Measurements from ENCODE around the gene TAF1B.
"Not testable (repeated sequence)": the region's sequence is repeated elsewhere in the genome, so short reads cannot be mapped to it uniquely, and the experiment has no call there.

The TAF1B gene

GRCh38 chr2:9910699-9911098, 67.4 kb downstream of the TAF1B start:
- Mint-ChIP-seq H3K27me3 (no peaks in the 10 kb centered on the region), H3K27ac (no peak overlapping the region), H3K4me3 (no peak overlapping the region), H3K36me3 (peaks cover 24% of the 10 kb centered on the region), H3K4me1 (ENCODE audit: low read depth) (no peaks in the 10 kb centered on the region), H3K9me3 (ENCODE audit: low read depth) (no peaks in the 10 kb centered on the region)

- Mint-ChIP-seq H3K9me3 (ENCODE audit: low read depth) (no peaks in the 10 kb centered on the region), H3K4me3 (no peak overlapping the region), H3K36me3 (peaks cover 25% of the 10 kb centered on the region), H3K27ac (no peak overlapping the region), H3K27me3 (no peaks in the 10 kb centered on the region), H3K4me1 (ENCODE audit: low read depth) (no peaks in the 10 kb centered on the region)
Observed at GRCh38 chr2:9912468-9912867, 69.2 kb downstream of the TAF1B start.

GRCh38 chr2:9914384-9915065, 71.3 kb downstream of the TAF1B start:
- Mint-ChIP-seq H3K4me1 (ENCODE audit: low read depth) (no peaks in the 10 kb centered on the region), H3K36me3 (peaks cover 26% of the 10 kb centered on the region), H3K27me3 (no peaks in the 10 kb centered on the region), H3K4me3 (no peak overlapping the region), H3K27ac (no peak overlapping the region), H3K9me3 (ENCODE audit: low read depth) (no peaks in the 10 kb centered on the region)

GRCh38 chr2:9918275-9918674, 75.0 kb downstream of the TAF1B start:
- Mint-ChIP-seq H3K36me3 (peaks cover 28% of the 10 kb centered on the region), H3K4me1 (ENCODE audit: low read depth) (no peaks in the 10 kb centered on the region), H3K27me3 (no peaks in the 10 kb centered on the region), H3K4me3 (no peak overlapping the region), H3K9me3 (ENCODE audit: low read depth) (no peaks in the 10 kb centered on the region), H3K27ac (no peak overlapping the region)

GRCh38 chr2:9919512-9919911, 76.2 kb downstream of the TAF1B start:
- Mint-ChIP-seq H3K4me3 (no peak overlapping the region), H3K9me3 (ENCODE audit: low read depth) (no peaks in the 10 kb centered on the region), H3K36me3 (peaks cover 25% of the 10 kb centered on the region), H3K27me3 (no peaks in the 10 kb centered on the region), H3K4me1 (ENCODE audit: low read depth) (no peaks in the 10 kb centered on the region), H3K27ac (no peak overlapping the region)

- H3K36me3 Mint-ChIP-seq: peaks cover 26% of the 10 kb centered on the region
- H3K9me3 Mint-ChIP-seq (ENCODE audit: low read depth); H3K27me3 Mint-ChIP-seq; H3K4me3 Mint-ChIP-seq; H3K27ac Mint-ChIP-seq; H3K4me1 Mint-ChIP-seq (ENCODE audit: low read depth): not testable (repeated sequence)
Observed at GRCh38 chr2:9927020-9927419, 83.7 kb downstream of the TAF1B start.

GRCh38 chr2:9937258-9937657, 94.0 kb downstream of the TAF1B start:
- Mint-ChIP-seq H3K27ac (no peak overlapping the region), H3K27me3 (no peaks in the 10 kb centered on the region), H3K9me3 (ENCODE audit: low read depth) (no peaks in the 10 kb centered on the region), H3K36me3 (peaks cover 3% of the 10 kb centered on the region), H3K4me3 (no peak overlapping the region), H3K4me1 (ENCODE audit: low read depth) (no peaks in the 10 kb centered on the region)

GRCh38 chr2:9937968-9938367, 94.7 kb downstream of the TAF1B start:
- Mint-ChIP-seq H3K4me1 (ENCODE audit: low read depth) (no peaks in the 10 kb centered on the region), H3K4me3 (no peak overlapping the region), H3K27me3 (no peaks in the 10 kb centered on the region), H3K36me3 (peaks cover 3% of the 10 kb centered on the region), H3K27ac (no peak overlapping the region), H3K9me3 (ENCODE audit: low read depth) (no peaks in the 10 kb centered on the region)

- Mint-ChIP-seq H3K27me3 (no peaks in the 10 kb centered on the region), H3K4me1 (ENCODE audit: low read depth) (no peaks in the 10 kb centered on the region), H3K27ac (no peak overlapping the region), H3K36me3 (no peaks in the 10 kb centered on the region), H3K9me3 (ENCODE audit: low read depth) (no peaks in the 10 kb centered on the region), H3K4me3 (no peak overlapping the region)
Observed at GRCh38 chr2:9939587-9940485, 96.6 kb downstream of the TAF1B start.

- Mint-ChIP-seq H3K9me3 (ENCODE audit: low read depth) (no peaks in the 10 kb centered on the region), H3K36me3 (no peaks in the 10 kb centered on the region), H3K4me1 (ENCODE audit: low read depth) (no peaks in the 10 kb centered on the region), H3K4me3 (no peak overlapping the region), H3K27ac (no peak overlapping the region), H3K27me3 (peaks cover 6% of the 10 kb centered on the region)
Observed at GRCh38 chr2:9941196-9941995, 98.1 kb downstream of the TAF1B start.

GRCh38 chr2:9941996-9942390, 98.7 kb downstream of the TAF1B start:
- Mint-ChIP-seq H3K4me1 (ENCODE audit: low read depth) (no peaks in the 10 kb centered on the region), H3K9me3 (ENCODE audit: low read depth) (no peaks in the 10 kb centered on the region), H3K36me3 (no peaks in the 10 kb centered on the region), H3K27ac (no peak overlapping the region), H3K27me3 (peaks cover 7% of the 10 kb centered on the region), H3K4me3 (no peak overlapping the region)

- H3K4me3 Mint-ChIP-seq: no peak overlapping the region
- H3K36me3 Mint-ChIP-seq: no peaks in the 10 kb centered on the region
- H3K27ac Mint-ChIP-seq: no peak overlapping the region
- H3K4me1 Mint-ChIP-seq (ENCODE audit: low read depth): no peaks in the 10 kb centered on the region
- peaks cover 12% of the 10 kb centered on the region for H3K27me3 Mint-ChIP-seq
- H3K9me3 Mint-ChIP-seq (ENCODE audit: low read depth): no peaks in the 10 kb centered on the region
Observed at GRCh38 chr2:9944330-9944758, 101.1 kb downstream of the TAF1B start.

GRCh38 chr2:9945596-9945995, 102.3 kb downstream of the TAF1B start:
- H3K4me3 Mint-ChIP-seq: no peak overlapping the region
- H3K27ac Mint-ChIP-seq: no peak overlapping the region
- H3K4me1 Mint-ChIP-seq (ENCODE audit: low read depth): peaks cover 9% of the 10 kb centered on the region
- H3K36me3 Mint-ChIP-seq: no peaks in the 10 kb centered on the region
- peaks cover 20% of the 10 kb centered on the region for H3K27me3 Mint-ChIP-seq
- H3K9me3 Mint-ChIP-seq (ENCODE audit: low read depth): no peaks in the 10 kb centered on the region

GRCh38 chr2:9946076-9946475, 102.8 kb downstream of the TAF1B start:
- H3K9me3 Mint-ChIP-seq (ENCODE audit: low read depth): no peaks in the 10 kb centered on the region
- peaks cover 9% of the 10 kb centered on the region for H3K4me1 Mint-ChIP-seq (ENCODE audit: low read depth)
- H3K4me3 Mint-ChIP-seq: no peak overlapping the region
- H3K27me3 Mint-ChIP-seq: peaks cover 20% of the 10 kb centered on the region
- no peaks in the 10 kb centered on the region for H3K36me3 Mint-ChIP-seq
- no peak overlapping the region for H3K27ac Mint-ChIP-seq

GRCh38 chr2:9946818-9947217, 103.5 kb downstream of the TAF1B start:
- Mint-ChIP-seq H3K4me1 (ENCODE audit: low read depth) (peaks cover 9% of the 10 kb centered on the region), H3K4me3 (no peak overlapping the region), H3K9me3 (ENCODE audit: low read depth) (no peaks in the 10 kb centered on the region), H3K27ac (no peak overlapping the region), H3K27me3 (peaks cover 20% of the 10 kb centered on the region), H3K36me3 (no peaks in the 10 kb centered on the region)
